GM18861 (cell line): ENCODE results near the gene EFL1.
A peak's percentile ranks its signal among the peaks of the same experiment; 100 is the strongest.
"Not testable (repeated sequence)": the region's sequence is repeated elsewhere in the genome, so short reads cannot be mapped to it uniquely, and the experiment has no call there.

ENCODE experiments used
- ATAC-seq: cut with Tn5 transposase; IDR thresholded peaks from one replicate; pipeline ENCODE4 v1.9.1; 2021; ENCODE audit not compliant: unreplicated experiment

EFL1 gene

DNA sequence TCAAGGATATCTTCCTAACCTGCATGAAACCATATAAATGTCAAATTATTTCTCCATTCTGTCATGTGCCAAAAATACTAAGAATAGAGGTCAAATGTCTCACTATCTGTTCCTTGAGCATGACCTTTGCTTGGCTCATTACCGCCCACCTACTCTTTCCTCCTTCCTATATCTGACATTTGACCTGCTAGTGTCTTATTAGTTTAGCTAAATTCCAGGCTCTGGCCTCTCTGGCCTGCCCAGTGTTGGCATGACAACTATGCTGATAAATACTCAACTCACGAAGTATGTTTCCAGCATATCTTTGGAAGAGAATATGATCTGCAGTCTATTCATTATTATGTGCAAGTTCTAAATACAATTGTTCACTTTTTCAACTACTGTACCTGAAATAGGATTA is 58.0 kb downstream of the EFL1 start:
- ATAC-seq: not testable (repeated sequence)

GRCh38 chr15:82197733-82198594 is 64.6 kb downstream of the EFL1 start:
- ATAC-seq: peak; percentile 90

DNA sequence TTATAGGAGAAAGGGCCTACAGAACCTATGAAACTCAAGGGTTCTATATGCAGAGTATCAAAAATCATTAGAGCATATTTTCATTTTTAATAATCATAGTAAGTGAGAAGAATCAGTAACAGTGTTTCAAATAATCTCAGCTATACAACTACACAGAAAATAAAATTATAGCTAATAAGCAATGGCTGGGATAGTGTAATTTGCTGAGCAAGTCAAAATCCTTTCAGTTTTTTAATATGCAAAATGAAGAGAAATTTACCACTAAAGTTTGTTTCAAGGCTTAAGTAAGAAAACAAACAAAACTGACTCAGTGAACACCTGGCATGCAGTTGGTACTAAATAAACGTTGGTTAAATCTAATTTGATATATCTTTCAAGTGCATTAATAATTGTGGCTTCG is 66.2 kb downstream of the EFL1 start:
- no peak for ATAC-seq

- not testable (repeated sequence) for ATAC-seq
These were observed 66.7 kb downstream of the EFL1 start for GRCh38 chr15:82195818-82196217.

DNA sequence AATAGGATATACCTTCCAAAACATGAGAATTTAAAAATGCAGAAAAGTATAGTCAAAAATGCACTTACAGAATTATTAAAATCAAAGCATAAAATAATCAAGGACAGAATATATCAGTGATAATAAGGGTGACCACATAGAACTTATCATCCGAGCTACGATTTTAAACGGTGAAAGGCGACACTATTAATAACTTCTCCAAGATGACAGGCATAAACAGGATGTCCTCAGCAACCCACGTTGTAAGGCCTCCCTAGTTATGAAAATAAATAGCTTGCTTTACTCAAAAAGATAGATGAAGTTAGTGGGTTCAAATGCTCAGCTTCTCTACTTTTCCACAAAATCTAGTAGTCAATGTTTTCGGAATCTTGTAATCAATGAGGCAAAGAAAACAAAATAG is 68.0 kb downstream of the EFL1 start:
- ATAC-seq: not testable (repeated sequence)

DNA sequence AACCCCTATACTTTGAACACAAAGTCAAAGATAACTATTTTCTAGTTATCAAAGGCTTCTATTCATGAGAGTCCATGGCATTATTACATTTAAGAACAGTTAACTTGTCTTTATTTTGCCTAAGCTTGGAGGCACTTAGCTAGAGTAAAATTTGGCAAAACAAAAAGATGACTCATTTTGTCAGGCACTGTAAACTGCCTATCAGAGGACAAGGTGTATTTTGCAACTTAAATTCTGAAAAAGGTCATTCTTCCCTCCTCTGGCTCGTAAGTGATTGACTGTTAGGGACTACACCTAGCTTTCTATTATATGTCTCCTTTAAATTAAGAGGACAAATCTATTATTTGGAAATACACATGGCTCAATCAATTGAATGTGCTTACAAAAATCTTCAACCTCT is 69.1 kb downstream of the EFL1 start:
- not testable (repeated sequence) for ATAC-seq

- ATAC-seq: not testable (repeated sequence)
These were observed 70.1 kb downstream of the EFL1 start for GRCh38 chr15:82192394-82192793.

DNA sequence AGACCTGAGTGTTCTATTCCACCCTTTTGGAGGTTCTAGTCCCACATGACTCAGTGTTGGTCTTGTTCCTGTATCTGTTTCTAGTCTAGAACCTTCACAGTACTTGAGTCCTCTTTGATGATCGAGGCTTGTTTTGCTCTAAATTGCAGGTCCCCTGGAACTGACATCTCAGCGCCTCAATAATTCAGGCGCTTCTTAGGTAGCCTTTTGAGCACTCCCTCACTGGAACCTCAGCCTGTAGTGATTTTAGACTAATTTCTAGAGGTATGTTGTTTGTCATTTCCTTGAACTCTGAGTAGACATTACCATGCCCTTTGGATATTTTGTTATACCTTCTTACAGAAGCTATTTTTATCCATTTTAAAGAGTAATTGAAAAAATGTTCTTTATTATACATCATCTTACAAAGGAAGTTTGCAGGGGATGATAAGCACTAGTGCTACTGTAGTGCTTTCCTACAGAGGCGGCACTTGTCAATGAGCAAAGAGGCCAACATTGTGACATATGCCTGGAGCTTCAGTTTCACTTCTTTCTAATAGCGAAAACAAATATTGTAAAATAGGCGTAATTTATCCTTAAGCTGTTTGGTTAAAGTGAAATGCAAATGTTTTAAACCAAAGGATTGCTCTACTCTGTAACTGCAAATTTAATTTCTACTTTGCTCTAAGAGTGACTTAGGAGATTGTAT is 75.7 kb downstream of the EFL1 start:
- peak; percentile 83 for ATAC-seq

DNA sequence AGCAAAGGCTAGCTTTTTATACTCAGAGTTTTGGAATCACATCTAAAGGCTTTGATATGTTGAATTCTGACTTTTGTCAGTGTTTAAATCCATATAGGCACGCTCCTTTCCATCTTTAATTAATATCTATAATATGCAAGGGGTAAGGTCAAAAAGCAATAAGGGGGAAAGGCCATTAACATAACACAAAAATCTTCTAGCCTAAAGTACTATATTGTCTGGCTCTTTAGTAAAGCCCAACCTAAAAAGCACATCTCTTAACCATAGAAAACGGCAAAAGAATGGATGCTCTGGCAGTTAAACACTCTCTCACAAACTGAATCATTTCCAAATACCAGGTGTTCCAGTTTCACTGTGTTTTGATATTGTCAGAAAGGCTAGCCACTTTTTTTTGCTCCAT is 76.4 kb downstream of the EFL1 start:
- ATAC-seq: no peak

- no peak for ATAC-seq
These were observed 77.8 kb downstream of the EFL1 start for GRCh38 chr15:82184776-82185175.

- ATAC-seq: no peak
These were observed 78.2 kb downstream of the EFL1 start for GRCh38 chr15:82184355-82184754.

DNA sequence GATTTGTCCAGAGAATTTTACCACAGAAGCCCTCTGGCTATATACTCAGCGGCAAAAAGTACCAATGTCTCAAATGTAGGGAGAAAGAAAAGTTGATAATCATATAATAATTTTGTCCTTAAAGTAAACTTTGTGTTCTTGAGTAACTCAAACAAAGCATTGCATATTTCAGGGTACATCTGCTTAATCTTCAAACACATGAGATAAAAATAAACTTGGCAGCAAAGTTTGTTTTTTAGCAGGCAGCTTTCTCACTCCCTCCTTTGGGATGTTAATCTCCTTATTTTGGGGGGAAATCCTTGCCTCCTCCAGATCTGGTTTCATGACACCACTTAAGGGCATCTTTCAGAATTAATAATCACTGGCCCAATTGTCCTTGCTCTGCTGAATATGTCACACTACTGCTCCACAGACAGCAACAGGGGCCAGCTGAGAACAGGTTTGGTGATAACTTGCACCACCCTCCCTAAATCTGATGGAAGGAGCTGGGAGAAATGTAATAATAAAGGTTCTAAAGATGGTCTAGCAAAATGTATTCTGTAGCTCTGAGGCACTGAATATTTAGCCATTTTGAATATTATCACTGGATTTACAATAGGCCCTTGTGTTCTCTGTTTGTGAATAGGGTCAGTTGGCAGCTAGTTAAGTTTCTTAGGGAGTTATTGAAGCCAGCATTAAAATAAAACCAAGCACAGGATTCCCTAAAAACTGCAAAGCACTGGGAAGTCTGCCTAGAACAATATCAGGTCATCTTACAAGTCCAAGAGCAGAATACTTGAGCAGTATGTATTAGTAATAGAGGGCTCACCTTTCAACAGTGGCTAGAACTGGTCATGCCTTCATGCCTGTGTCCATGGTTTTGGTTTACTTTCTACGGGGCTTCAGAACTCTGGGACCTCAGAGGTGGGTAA is 79.2 kb downstream of the EFL1 start:
- no peak for ATAC-seq

- no peak for ATAC-seq
These were observed 81.2 kb downstream of the EFL1 start for GRCh38 chr15:82181371-82181770.

GRCh38 chr15:82178061-82178460 is 84.5 kb downstream of the EFL1 start:
- ATAC-seq: no peak

GRCh38 chr15:82177291-82178010 is 85.1 kb downstream of the EFL1 start:
- no peak for ATAC-seq

GRCh38 chr15:82176542-82176941 is 86.0 kb downstream of the EFL1 start:
- ATAC-seq: no peak

DNA sequence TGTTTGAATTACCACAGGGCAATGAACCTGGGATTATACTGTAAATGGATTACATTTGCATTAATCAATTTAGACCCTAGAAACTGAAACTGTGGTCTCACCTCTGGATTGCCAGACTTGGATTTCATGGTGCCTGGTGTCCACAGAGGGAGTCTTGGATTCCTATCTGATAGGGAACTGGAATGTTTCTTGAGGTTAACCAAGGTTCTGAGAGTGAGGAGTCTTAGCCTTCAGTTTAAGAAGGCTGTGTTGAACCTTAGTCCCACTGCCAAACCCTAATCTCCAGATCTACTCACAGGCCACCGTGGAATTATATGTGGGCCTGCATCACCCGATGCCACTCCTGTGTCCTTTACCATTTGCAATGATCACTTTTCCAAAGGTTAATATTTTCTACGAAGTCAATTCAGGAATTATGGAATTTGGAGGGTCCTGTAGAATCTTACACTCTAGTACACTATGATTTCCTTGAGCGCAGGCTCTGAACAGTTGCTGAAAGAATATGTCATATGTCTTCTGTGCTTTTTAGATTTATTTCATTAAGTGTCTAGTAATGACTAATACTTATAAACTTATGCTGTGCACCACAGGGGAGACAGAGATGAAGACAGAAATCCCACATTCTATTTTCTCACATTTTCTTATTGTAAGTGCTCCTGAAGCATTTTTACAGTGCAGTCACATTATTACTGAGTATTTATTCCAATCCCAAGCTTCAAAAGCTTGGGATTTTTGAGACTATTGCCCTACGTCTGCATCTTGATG is 87.9 kb downstream of the EFL1 start:
- no peak for ATAC-seq

DNA sequence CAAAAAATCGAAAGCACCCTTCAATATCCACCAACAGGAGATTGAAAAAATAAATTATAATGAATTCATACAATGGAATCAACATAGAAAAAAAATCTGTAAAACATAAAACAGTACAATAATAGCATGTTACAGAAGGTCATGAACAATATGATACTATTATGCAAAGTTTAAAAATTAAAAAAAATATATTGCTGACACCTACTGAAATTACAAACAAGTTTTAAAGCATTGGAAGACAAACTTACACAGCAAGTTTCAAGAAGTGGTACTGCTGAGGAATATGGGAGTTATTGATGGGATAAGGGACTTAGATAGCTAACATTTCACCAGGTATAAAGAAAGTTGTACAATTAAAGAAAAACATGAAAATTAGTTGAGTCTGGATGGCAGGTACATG is 89.4 kb downstream of the EFL1 start:
- ATAC-seq: no peak

- no peak for ATAC-seq
These were observed 90.0 kb downstream of the EFL1 start for GRCh38 chr15:82172506-82172905.

DNA sequence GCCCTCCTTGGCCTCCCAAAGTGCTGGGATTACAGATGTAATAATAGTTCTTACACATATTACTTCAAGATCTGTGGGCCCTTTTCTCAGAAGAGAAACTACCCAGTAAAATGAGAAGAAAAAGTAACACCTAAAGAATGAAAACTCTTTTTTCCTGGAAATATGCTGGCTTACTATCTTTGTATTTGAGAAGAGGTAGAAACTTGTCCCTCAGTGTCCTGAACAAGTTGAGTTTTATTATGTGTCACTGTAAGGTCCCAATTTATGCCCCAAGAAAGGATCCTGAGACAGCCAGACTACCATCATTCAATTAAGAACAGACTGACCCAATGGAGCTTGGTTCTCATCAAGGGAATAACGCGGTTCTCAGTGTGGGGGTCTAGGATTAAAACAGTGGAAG is 93.8 kb downstream of the EFL1 start:
- ATAC-seq: no peak
